Smooth muscle cell (in vitro differentiated cells): ENCODE data around the gene PARP11. TPM values are rescaled to one million over a fixed set of nuclear protein-coding genes. Genes with fewer than 3 reads are reported as not detected.

Source experiments
- DNase-seq: peaks from one replicate; lab custom pipeline; 2025; ENCODE audit not compliant: unreplicated experiment; lab: John Stamatoyannopoulos, UW
- H2AFZ ChIP-seq: fragments of 200-600 bp; sonication (generic); 2 replicates; pipeline ENCODE4 v1.6.0; 2016; ENCODE audit warnings: antibody characterized with exemption, low read depth, mild to moderate bottlenecking
- H3F3A ChIP-seq: fragments of 200-600 bp; sonication (generic); 2 replicates; pipeline ENCODE4 v1.6.0; 2017; ENCODE audit warnings: antibody characterized with exemption, low read depth
- H3K27ac ChIP-seq: fragments of 200-600 bp; sonication (generic); 2 replicates; pipeline ENCODE4 v1.5.1; 2016; ENCODE audit warnings: low read depth, mild to moderate bottlenecking
- H3K27me3 ChIP-seq: fragments of 200-600 bp; sonication (generic); 2 replicates; pipeline ENCODE4 v1.6.1; 2016; ENCODE audit warnings: low read depth, mild to moderate bottlenecking
- H3K36me3 ChIP-seq: fragments of 200-600 bp; sonication (generic); 2 replicates; pipeline ENCODE4 v1.5.1; 2016; ENCODE audit warnings: low read depth
- H3K4me1 ChIP-seq: fragments of 200-600 bp; sonication (generic); 2 replicates; pipeline ENCODE4 v1.5.1; 2016; ENCODE audit warnings: low read depth
- H3K4me2 ChIP-seq: fragments of 200-600 bp; sonication (generic); 2 replicates; pipeline ENCODE4 v1.6.0; 2016; ENCODE audit warnings: mild to moderate bottlenecking
- H3K4me3 ChIP-seq: fragments of 200-600 bp; sonication (generic); 2 replicates; pipeline ENCODE4 v1.5.1; 2016; ENCODE audit warnings: mild to moderate bottlenecking
- H3K79me2 ChIP-seq: fragments of 200-600 bp; sonication (generic); 2 replicates; pipeline ENCODE4 v1.6.0; 2016; ENCODE audit warnings: low read depth, mild to moderate bottlenecking
- H3K9ac ChIP-seq: fragments of 200-600 bp; sonication (generic); 2 replicates; pipeline ENCODE4 v1.6.0; 2016; ENCODE audit warnings: low read depth
- H3K9me3 ChIP-seq: fragments of 200-600 bp; sonication (generic); replicated peaks from 2 replicates; pipeline ENCODE4 v1.5.1; 2016; ENCODE audit warnings: low read depth
- H4K20me1 ChIP-seq: fragments of 200-600 bp; sonication (generic); 2 replicates; pipeline ENCODE4 v1.6.0; 2016; ENCODE audit warnings: low read depth
- WGBS: methylation state at CpG from one replicate; pipeline ENCODE4 v1.1.7; 2016; ENCODE audit warnings: low lambda C conversion rate; 5-methylcytosine and 5-hydroxymethylcytosine counted together
- polyA plus RNA-seq: library from polyadenylated mRNA; unstranded; fragments of >200 nt; fragmentation: Nextera tagmentation; extraction: Ambion mirVana; gene quantifications from 2 replicates; pipeline ENCODE4 v1.2.1, GENCODE V29; 2016
- total RNA-seq: library from RNA; depleted of rRNA; stranded (reverse); fragments of >200 nt; gene quantifications from 2 replicates; pipeline ENCODE4 v1.2.3, GENCODE V29; 2014
- TF ChIP-seq, protein P1 (sequence below): fragments of 200-600 bp; sonication (generic); IDR thresholded peaks from 2 replicates; pipeline ENCODE4 v1.5.1; 2017; ENCODE audit warnings: borderline replicate concordance, mild to moderate bottlenecking, antibody characterized with exemption; ENCODE audit not compliant: insufficient read depth, poor library complexity, severe bottlenecking

The PARP11 gene
- total RNA-seq, result 9.6 and 13.0 TPM in 2 replicates
- polyA plus RNA-seq, result 3.0 and 6.1 TPM in 2 replicates

GRCh38 chr12:3872800-3873636 is at the start of gene PARP11:
PARP11 (minus strand) TSS chr12:3873399; CDS start chr12:3873229, 170 bp downstream.
- TF ChIP-seq, protein P1, sequence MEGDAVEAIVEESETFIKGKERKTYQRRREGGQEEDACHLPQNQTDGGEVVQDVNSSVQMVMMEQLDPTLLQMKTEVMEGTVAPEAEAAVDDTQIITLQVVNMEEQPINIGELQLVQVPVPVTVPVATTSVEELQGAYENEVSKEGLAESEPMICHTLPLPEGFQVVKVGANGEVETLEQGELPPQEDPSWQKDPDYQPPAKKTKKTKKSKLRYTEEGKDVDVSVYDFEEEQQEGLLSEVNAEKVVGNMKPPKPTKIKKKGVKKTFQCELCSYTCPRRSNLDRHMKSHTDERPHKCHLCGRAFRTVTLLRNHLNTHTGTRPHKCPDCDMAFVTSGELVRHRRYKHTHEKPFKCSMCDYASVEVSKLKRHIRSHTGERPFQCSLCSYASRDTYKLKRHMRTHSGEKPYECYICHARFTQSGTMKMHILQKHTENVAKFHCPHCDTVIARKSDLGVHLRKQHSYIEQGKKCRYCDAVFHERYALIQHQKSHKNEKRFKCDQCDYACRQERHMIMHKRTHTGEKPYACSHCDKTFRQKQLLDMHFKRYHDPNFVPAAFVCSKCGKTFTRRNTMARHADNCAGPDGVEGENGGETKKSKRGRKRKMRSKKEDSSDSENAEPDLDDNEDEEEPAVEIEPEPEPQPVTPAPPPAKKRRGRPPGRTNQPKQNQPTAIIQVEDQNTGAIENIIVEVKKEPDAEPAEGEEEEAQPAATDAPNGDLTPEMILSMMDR, result no peak
- Histone ChIP-seq H3K4me2 (peak within 1 kb of the TSS; percentile 99), H3K9me3 (no peaks in the 10 kb centered on the region), H3K27me3 (no peaks in the 10 kb centered on the region), H3K36me3 (no peaks in the 10 kb centered on the region), H3K79me2 (peaks cover 43% of the 10 kb centered on the region), H3K4me3 (peak within 1 kb of the TSS; percentile 81), H3F3A (no peaks in the 10 kb centered on the region), H3K4me1 (peaks cover 11% of the 10 kb centered on the region), H2AFZ (peak within 1 kb of the TSS; percentile 95), H4K20me1 (no peaks in the 10 kb centered on the region), H3K9ac (peak within 1 kb of the TSS; percentile 91), H3K27ac (peak within 1 kb of the TSS; percentile 92)
- 2% methylated on average over 47 of the region's 55 CpGs for WGBS
- peak; percentile 89 for DNase-seq

DNA sequence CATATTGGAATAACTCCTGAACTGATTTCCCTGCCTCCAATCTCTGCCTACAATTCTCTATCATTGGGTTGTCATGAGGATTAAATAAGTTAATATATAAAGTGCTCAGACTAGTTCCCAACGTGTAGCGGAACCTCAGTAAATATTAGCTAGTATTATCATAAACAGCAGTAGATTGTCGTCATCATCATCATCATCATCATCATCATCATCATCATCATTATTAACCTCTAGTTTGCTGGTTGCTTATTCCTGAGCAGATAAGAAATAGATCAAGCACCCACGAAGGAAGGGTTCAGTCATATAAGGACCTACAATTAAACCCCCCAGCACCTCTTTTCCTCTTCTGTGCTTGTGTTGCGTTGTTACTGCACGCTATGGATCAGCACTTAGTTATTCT is 48.8 kb upstream of the PARP11 start:
- H4K20me1 ChIP-seq, result no peaks in the 10 kb centered on the region
- 90% methylated on average over 6 of the region's 6 CpGs for WGBS
- H3K27me3 ChIP-seq, result no peaks in the 10 kb centered on the region
- peak overlapping the region; percentile 90 for H3K27ac ChIP-seq
- no peak overlapping the region for H3K4me3 ChIP-seq
- no peaks in the 10 kb centered on the region for H3K36me3 ChIP-seq
- H3K9ac ChIP-seq, result no peak overlapping the region
- no peak overlapping the region for H3K4me2 ChIP-seq
- no peak for DNase-seq
- no peak overlapping the region for H2AFZ ChIP-seq
- H3F3A ChIP-seq, result peaks cover 4% of the 10 kb centered on the region
- TF ChIP-seq, protein P1, result no peak
- H3K4me1 ChIP-seq, result peaks cover 6% of the 10 kb centered on the region
- no peaks in the 10 kb centered on the region for H3K9me3 ChIP-seq
- no peaks in the 10 kb centered on the region for H3K79me2 ChIP-seq

GRCh38 chr12:3921526-3921925 is 48.3 kb upstream of the PARP11 start:
- 71% methylated on average over 3 of the region's 3 CpGs for WGBS
- Histone ChIP-seq H3K9me3 (no peaks in the 10 kb centered on the region), H3K36me3 (no peaks in the 10 kb centered on the region), H3K79me2 (no peaks in the 10 kb centered on the region), H3K9ac (no peak overlapping the region), H4K20me1 (no peaks in the 10 kb centered on the region), H3K4me1 (peaks cover 6% of the 10 kb centered on the region), H3F3A (peaks cover 4% of the 10 kb centered on the region), H3K4me3 (no peak overlapping the region), H3K27me3 (no peaks in the 10 kb centered on the region), H3K4me2 (no peak overlapping the region), H3K27ac (peak overlapping the region; percentile 90), H2AFZ (no peak overlapping the region)
- TF ChIP-seq, protein P1, result no peak
- no peak for DNase-seq
